ENCODE results near the gene SIN3B. TPM values are rescaled to one million over a fixed set of nuclear protein-coding genes. Genes with fewer than 3 reads are reported as not detected.

Gene SIN3B
- polyA plus RNA-seq, 1 donor = 82.8 TPM

- no peak for DNase-seq
Observed at GRCh38 chr19:16911046-16911445, 81.8 kb downstream of the SIN3B start.

GRCh38 chr19:16912780-16913179 is 83.6 kb downstream of the SIN3B start:
- no peak for DNase-seq

DNA sequence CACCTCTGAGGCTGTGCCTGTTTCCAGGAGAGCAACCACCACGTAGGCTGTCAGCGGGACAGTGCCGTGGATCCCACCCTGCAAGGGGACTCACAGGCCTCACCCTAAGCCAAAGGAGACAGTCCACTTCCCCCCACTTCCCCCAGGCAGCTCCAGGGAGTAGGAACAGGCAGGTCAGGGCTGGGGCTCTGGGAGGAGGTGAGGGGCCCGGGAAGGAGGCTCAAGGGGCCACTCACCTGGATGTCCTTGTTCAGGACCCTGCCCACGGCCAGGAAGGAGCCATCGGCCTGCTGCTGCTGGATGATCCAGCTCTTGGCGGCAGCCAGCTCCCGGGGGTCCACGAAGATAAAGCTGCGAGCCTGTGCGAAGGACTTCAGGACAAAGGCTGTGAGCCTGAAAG is 85.2 kb downstream of the SIN3B start:
- no peak for DNase-seq

DNA sequence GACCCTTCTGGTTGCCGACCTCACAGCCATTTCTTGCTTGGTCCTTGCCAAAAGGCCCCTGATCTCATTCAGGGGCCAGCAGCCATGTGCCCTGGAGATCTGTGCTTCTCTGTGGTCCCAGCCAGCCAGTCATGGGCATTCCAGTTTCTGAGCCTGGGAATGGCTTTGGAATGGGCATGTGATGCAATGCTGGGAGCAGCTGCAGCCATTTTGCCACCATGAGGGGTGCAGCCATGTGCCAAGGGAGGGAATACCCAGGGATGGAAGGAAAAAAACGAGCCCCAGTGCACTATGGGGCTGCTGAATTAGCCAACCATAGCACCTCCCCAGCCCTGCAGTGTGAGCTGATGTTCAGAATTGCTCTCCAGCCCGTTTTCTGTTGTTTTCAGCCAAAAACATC is 85.9 kb downstream of the SIN3B start:
- no peak for DNase-seq

- DNase-seq = no peak
Observed at GRCh38 chr19:16915734-16916133, 86.5 kb downstream of the SIN3B start.

GRCh38 chr19:16917401-16917800 is 88.2 kb downstream of the SIN3B start:
- DNase-seq = no peak

DNA sequence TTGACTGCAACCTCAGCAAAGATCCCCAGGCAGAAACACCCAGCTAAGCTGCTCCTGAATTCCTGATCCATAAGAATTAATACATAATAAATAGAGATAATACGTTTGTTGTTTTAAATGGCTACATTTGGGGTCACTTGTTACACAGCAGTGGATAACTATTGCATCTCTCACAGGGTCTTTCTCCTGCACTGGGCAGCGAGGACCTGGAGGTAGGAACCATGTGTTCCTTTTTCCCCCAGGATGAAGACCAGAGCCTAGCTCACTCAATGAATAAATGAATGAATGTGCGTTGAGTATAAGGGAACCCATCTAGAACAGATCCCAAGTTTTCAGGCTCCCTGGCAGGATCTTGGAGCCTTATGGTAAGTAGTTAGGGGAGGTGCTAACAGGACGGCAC is 90.3 kb downstream of the SIN3B start:
- no peak for DNase-seq

- no peak for DNase-seq
Observed at GRCh38 chr19:16920816-16921529, 91.8 kb downstream of the SIN3B start.

- no peak for DNase-seq
Observed at GRCh38 chr19:16921766-16922591, 92.8 kb downstream of the SIN3B start.

GRCh38 chr19:16922592-16922934 is 93.4 kb downstream of the SIN3B start:
- DNase-seq = no peak

- DNase-seq = no peak
Observed at GRCh38 chr19:16922949-16923348, 93.8 kb downstream of the SIN3B start.

GRCh38 chr19:16927883-16928282 is 98.7 kb downstream of the SIN3B start:
- no peak for DNase-seq

- DNase-seq = no peak
Observed at GRCh38 chr19:16928351-16928750, 99.2 kb downstream of the SIN3B start.

GRCh38 chr19:16928916-16929315 is 99.7 kb downstream of the SIN3B start:
- DNase-seq = no peak

Other genes starting within 250 kb of the SIN3B start
- gene MED26, start 201.2 kb upstream of the SIN3B start, polyA plus RNA-seq (ENCODE audit: insufficient read length) = 5.6 TPM
- 108 TPM for gene SMIM7, start 169.3 kb upstream of the SIN3B start, polyA plus RNA-seq (ENCODE audit: insufficient read length)
- 7.7 TPM for gene TMEM38A, start 168.3 kb upstream of the SIN3B start, polyA plus RNA-seq (ENCODE audit: insufficient read length)
- 0.08 TPM for gene NWD1, start 109.6 kb upstream of the SIN3B start, polyA plus RNA-seq (ENCODE audit: insufficient read length)
- 0.81 TPM for gene F2RL3, start 59.6 kb downstream of the SIN3B start, polyA plus RNA-seq (ENCODE audit: insufficient read length)
- gene CPAMD8, start 197.4 kb downstream of the SIN3B start, polyA plus RNA-seq (ENCODE audit: insufficient read length) = 43.5 TPM
- 18.3 TPM for gene HAUS8, start 246.1 kb downstream of the SIN3B start, polyA plus RNA-seq (ENCODE audit: insufficient read length)
- gene MYO9B, start 246.4 kb downstream of the SIN3B start, polyA plus RNA-seq (ENCODE audit: insufficient read length) = 64.1 TPM

Data from left kidney (tissue), 2 donors.